Heart left ventricle (tissue), 13 donors: Measurements from ENCODE around the gene NRF1.

Source experiments
- POLR2A ChIP-seq, 2 donors: fragments of 450-650 bp; IDR thresholded peaks; one replicate each; pipeline ENCODE4 v1.6.1; 2017; ENCODE audit warnings: antibody characterized with exemption in 2 of 2, mild to moderate bottlenecking in 2 of 2, moderate library complexity in 2 of 2
- TF ChIP-seq, protein P1 (sequence below), 12 donors: fragments of 200-600 bp; sonication (generic) in 4 of 12; IDR thresholded peaks; one replicate each; pipeline versions ENCODE4 v1.5.0 to v1.8.0; 2018 to 2022; ENCODE audit warnings: antibody characterized with exemption in 12 of 12, mild to moderate bottlenecking in 5 of 12
- donor health status: ischemic (EF 13 %, LVEDD 7.1; RV severe dilation, severe dysfunction).
- donor health status: DM: no; HTN: yes; CAD: no.
- donor health status: DM: no; HTN: no; CAD: no.
- donor health status: ischemic (EF 25% LVEDD 6.9; RV normal size, moderate dysfunction).
- donor health status: ischemic (EF 25% LVEDD 5.7; RV mildly dilated, moderate dysfunction).
- donor health status: ischemic (EF 35%, LVEDD 5.7; RV mildly dilated, moderate dysfunction).
- donor health status: nonischemic (EF 11% LVEDD 7.7; RV severe dilation, severe dysfunction).
- donor health status: DM: yes; HTN: yes; CAD: no.
- donor health status: PGD.
- donor health status: ischemic (EF 29% LVEDD 5.4; RV normal size, mild dysfunction).
- donor health status: nonischemic (EF 23%, LVEDD 6.1; RV moderate dilation, normal function).

GRCh38 chr7:129742256-129742655, 130.7 kb downstream of the NRF1 start:
- no peak for TF ChIP-seq POLR2A (IDR thresholded peaks at IDR 0.05)
- TF ChIP-seq, protein P1, sequence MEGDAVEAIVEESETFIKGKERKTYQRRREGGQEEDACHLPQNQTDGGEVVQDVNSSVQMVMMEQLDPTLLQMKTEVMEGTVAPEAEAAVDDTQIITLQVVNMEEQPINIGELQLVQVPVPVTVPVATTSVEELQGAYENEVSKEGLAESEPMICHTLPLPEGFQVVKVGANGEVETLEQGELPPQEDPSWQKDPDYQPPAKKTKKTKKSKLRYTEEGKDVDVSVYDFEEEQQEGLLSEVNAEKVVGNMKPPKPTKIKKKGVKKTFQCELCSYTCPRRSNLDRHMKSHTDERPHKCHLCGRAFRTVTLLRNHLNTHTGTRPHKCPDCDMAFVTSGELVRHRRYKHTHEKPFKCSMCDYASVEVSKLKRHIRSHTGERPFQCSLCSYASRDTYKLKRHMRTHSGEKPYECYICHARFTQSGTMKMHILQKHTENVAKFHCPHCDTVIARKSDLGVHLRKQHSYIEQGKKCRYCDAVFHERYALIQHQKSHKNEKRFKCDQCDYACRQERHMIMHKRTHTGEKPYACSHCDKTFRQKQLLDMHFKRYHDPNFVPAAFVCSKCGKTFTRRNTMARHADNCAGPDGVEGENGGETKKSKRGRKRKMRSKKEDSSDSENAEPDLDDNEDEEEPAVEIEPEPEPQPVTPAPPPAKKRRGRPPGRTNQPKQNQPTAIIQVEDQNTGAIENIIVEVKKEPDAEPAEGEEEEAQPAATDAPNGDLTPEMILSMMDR (IDR thresholded peaks at IDR 0.05), result no peak
